ENCODE results near the gene DAPK2. TPM values are rescaled to one million over a fixed set of nuclear protein-coding genes. Genes with fewer than 3 reads are reported as not detected.

Gene DAPK2
- total RNA-seq, 1 donor from 2014 or later = 2.6 TPM

GRCh38 chr15:64024172-64025050 lies 21.9 kb downstream of the DAPK2 start:
- Mint-ChIP-seq H3K4me3 (ENCODE audit: unreplicated experiment) (no peak overlapping the region), H3K9me3 (ENCODE audit: unreplicated experiment) (peaks cover 3% of the 10 kb centered on the region), H3K36me3 (ENCODE audit: unreplicated experiment) (peaks cover 7% of the 10 kb centered on the region), H3K4me1 (ENCODE audit: low read depth, unreplicated experiment) (peaks cover 9% of the 10 kb centered on the region), H3K27me3 (ENCODE audit: unreplicated experiment) (no peaks in the 10 kb centered on the region), H3K27ac (ENCODE audit: unreplicated experiment) (no peak overlapping the region)
- no peak for TF ChIP-seq CTCF (IDR thresholded peaks at IDR 0.05; ENCODE audit: partially characterized antibody, unreplicated experiment)
- DNase-seq = no peak

GRCh38 chr15:64023220-64023619 lies 23.1 kb downstream of the DAPK2 start:
- Mint-ChIP-seq H3K36me3 (ENCODE audit: unreplicated experiment) (peaks cover 7% of the 10 kb centered on the region), H3K27me3 (ENCODE audit: unreplicated experiment) (no peaks in the 10 kb centered on the region), H3K9me3 (ENCODE audit: unreplicated experiment) (peaks cover 3% of the 10 kb centered on the region), H3K4me1 (ENCODE audit: low read depth, unreplicated experiment) (peaks cover 9% of the 10 kb centered on the region), H3K4me3 (ENCODE audit: unreplicated experiment) (no peak overlapping the region), H3K27ac (ENCODE audit: unreplicated experiment) (no peak overlapping the region)
- TF ChIP-seq CTCF (IDR thresholded peaks at IDR 0.05; ENCODE audit: partially characterized antibody, unreplicated experiment) = no peak
- no peak for DNase-seq

GRCh38 chr15:64022571-64022970 lies 23.7 kb downstream of the DAPK2 start:
- Mint-ChIP-seq H3K36me3 (ENCODE audit: unreplicated experiment) (peaks cover 7% of the 10 kb centered on the region), H3K4me3 (ENCODE audit: unreplicated experiment) (no peak overlapping the region), H3K27ac (ENCODE audit: unreplicated experiment) (no peak overlapping the region), H3K4me1 (ENCODE audit: low read depth, unreplicated experiment) (peaks cover 9% of the 10 kb centered on the region), H3K27me3 (ENCODE audit: unreplicated experiment) (no peaks in the 10 kb centered on the region), H3K9me3 (ENCODE audit: unreplicated experiment) (peaks cover 3% of the 10 kb centered on the region)
- no peak for DNase-seq
- no peak for TF ChIP-seq CTCF (IDR thresholded peaks at IDR 0.05; ENCODE audit: partially characterized antibody, unreplicated experiment)

- Mint-ChIP-seq H3K27me3 (ENCODE audit: unreplicated experiment) (no peaks in the 10 kb centered on the region), H3K27ac (ENCODE audit: unreplicated experiment) (no peak overlapping the region), H3K9me3 (ENCODE audit: unreplicated experiment) (peaks cover 3% of the 10 kb centered on the region), H3K4me1 (ENCODE audit: low read depth, unreplicated experiment) (peaks cover 9% of the 10 kb centered on the region), H3K4me3 (ENCODE audit: unreplicated experiment) (no peak overlapping the region), H3K36me3 (ENCODE audit: unreplicated experiment) (peaks cover 7% of the 10 kb centered on the region)
- no peak for TF ChIP-seq CTCF (IDR thresholded peaks at IDR 0.05; ENCODE audit: partially characterized antibody, unreplicated experiment)
- DNase-seq = no peak
Measured at GRCh38 chr15:64019764-64020163, 26.5 kb downstream of the DAPK2 start.

GRCh38 chr15:64017591-64018163 lies 28.6 kb downstream of the DAPK2 start:
- no peak for DNase-seq
- peaks cover 5% of the 10 kb centered on the region for H3K4me1 Mint-ChIP-seq (ENCODE audit: low read depth, unreplicated experiment)
- no peak for TF ChIP-seq CTCF (IDR thresholded peaks at IDR 0.05; ENCODE audit: partially characterized antibody, unreplicated experiment)

More at GRCh38 chr15:64017591-64018163, 28.6 kb downstream of the DAPK2 start:
- H3K4me3 Mint-ChIP-seq (ENCODE audit: unreplicated experiment) = no peak overlapping the region
- peaks cover 3% of the 10 kb centered on the region for H3K9me3 Mint-ChIP-seq (ENCODE audit: unreplicated experiment)
- no peak overlapping the region for H3K27ac Mint-ChIP-seq (ENCODE audit: unreplicated experiment)
- no peaks in the 10 kb centered on the region for H3K27me3 Mint-ChIP-seq (ENCODE audit: unreplicated experiment)
- no peaks in the 10 kb centered on the region for H3K36me3 Mint-ChIP-seq (ENCODE audit: unreplicated experiment)
